PC-3 (cell line): ENCODE measurements around the gene SLC38A10. TPM values are rescaled to one million over a fixed set of nuclear protein-coding genes. Genes with fewer than 3 reads are reported as not detected.

ENCODE experiments used
- ATAC-seq: fragments of 200-7000 bp; cut with Tn5 transposase; 2 replicates; pipeline ENCODE4 v1.9.1; 2020; ENCODE audit warnings: mild to moderate bottlenecking, moderate library complexity
- BruUV-seq: library from RNA; stranded (reverse); fragments of 400-500 nt; replicated peaks from 2 replicates; lab custom pipeline; 2021; lab: Mats Ljungman, UMichigan
- CTCF ChIA-PET: fragments of 300-600 bp; sonication (Branson Sonifier 250); formaldehyde crosslinking; loops from one replicate; lab custom pipeline; 2022; ENCODE audit warnings: antibody characterized with exemption; lab: Charles Lee
- POLR2A ChIA-PET: fragments of 300-600 bp; sonication (Branson Sonifier 250); formaldehyde crosslinking; loops from one replicate; lab custom pipeline; 2022; ENCODE audit warnings: antibody characterized with exemption; ENCODE audit not compliant: unreplicated experiment; lab: Charles Lee
- DNase-seq: peaks from one replicate; pipeline ENCODE4 v3.0.0-alpha.2; 2015
- H2AFZ ChIP-seq: fragments of 300-600 bp; sonication (generic); 2 replicates; pipeline ENCODE4 v1.6.0; 2016; ENCODE audit warnings: antibody characterized with exemption, low read length
- H3F3A ChIP-seq: fragments of 300-600 bp; sonication (generic); one replicate; pipeline ENCODE4 v1.6.0; 2017; ENCODE audit warnings: antibody characterized with exemption, low read length, control low read depth, mild to moderate bottlenecking; ENCODE audit not compliant: unreplicated experiment
- H3K27ac ChIP-seq: fragments of 300-600 bp; sonication (generic); 2 replicates; pipeline ENCODE4 v1.5.1; 2016; ENCODE audit warnings: mild to moderate bottlenecking, low read length
- H3K27me3 ChIP-seq: fragments of 300-600 bp; sonication (generic); 2 replicates; pipeline ENCODE4 v1.6.1; 2016; ENCODE audit warnings: low read length, mixed read lengths
- H3K36me3 ChIP-seq: fragments of 300-600 bp; sonication (generic); 2 replicates; pipeline ENCODE4 v1.6.1; 2016; ENCODE audit warnings: low read depth, mixed run types, low read length, mixed read lengths
- H3K4me1 ChIP-seq: fragments of 300-600 bp; sonication (generic); 2 replicates; pipeline ENCODE4 v1.5.1; 2016; ENCODE audit warnings: low read length; ENCODE audit not compliant: insufficient read depth
- H3K4me2 ChIP-seq: fragments of 300-600 bp; sonication (generic); 2 replicates; pipeline ENCODE4 v1.6.0; 2016; ENCODE audit warnings: low read length
- H3K4me3 ChIP-seq: fragments of 300-600 bp; sonication (generic); 2 replicates; pipeline ENCODE4 v1.5.1; 2016; ENCODE audit warnings: mild to moderate bottlenecking, low read length, mixed read lengths
- H3K79me2 ChIP-seq: fragments of 300-600 bp; sonication (generic); 2 replicates; pipeline ENCODE4 v1.6.1; 2017; ENCODE audit warnings: low read length, mixed read lengths
- H3K9ac ChIP-seq: fragments of 300-600 bp; sonication (generic); 2 replicates; pipeline ENCODE4 v1.6.0; 2016; ENCODE audit warnings: mild to moderate bottlenecking, low read length
- H3K9me2 ChIP-seq: fragments of 300-600 bp; sonication (generic); replicated peaks from 2 replicates; pipeline ENCODE4 v1.6.1; 2016; ENCODE audit warnings: mixed run types, low read length, mixed read lengths
- H3K9me3 ChIP-seq: fragments of 300-600 bp; sonication (generic); 2 replicates; pipeline ENCODE4 v1.6.1; 2016; ENCODE audit warnings: low read length, mixed read lengths
- H4K20me1 ChIP-seq: fragments of 300-600 bp; sonication (generic); 2 replicates; pipeline ENCODE4 v1.6.1; 2016; ENCODE audit warnings: low read length, mixed read lengths
- EZH2 ChIP-seq: fragments of 300-600 bp; sonication (generic); IDR thresholded peaks from one replicate; pipeline ENCODE4 v1.6.1; 2017; ENCODE audit warnings: antibody characterized with exemption, mild to moderate bottlenecking, low read length; ENCODE audit not compliant: unreplicated experiment
- EZH2phosphoT487 ChIP-seq: fragments of 300-600 bp; sonication (generic); IDR thresholded peaks from 2 replicates; pipeline ENCODE4 v1.6.1; 2018; ENCODE audit warnings: mild to moderate bottlenecking, antibody characterized with exemption, low read length, borderline replicate concordance
- intact Hi-C: fragments of 100-400 bp; cut with micrococcal nuclease; formaldehyde crosslinking; loops from 2 replicates; pipeline ENCODE4 v1.9.0; 2023
- total RNA-seq: library from RNA; depleted of rRNA; stranded (reverse); fragments of >200 nt; gene quantifications from 2 replicates; pipeline ENCODE4 v1.2.3, GENCODE V29; 2014
- TF ChIP-seq, protein P1 (sequence below): fragments of 300-600 bp; sonication (generic); conservative IDR thresholded peaks from 2 replicates; pipeline ENCODE4 v1.5.1; 2017; ENCODE audit warnings: antibody characterized with exemption, low read depth, mild to moderate bottlenecking, low read length

SLC38A10 gene
- total RNA-seq, 1 experiment from 2014 or later = 77.8 TPM

DNA sequence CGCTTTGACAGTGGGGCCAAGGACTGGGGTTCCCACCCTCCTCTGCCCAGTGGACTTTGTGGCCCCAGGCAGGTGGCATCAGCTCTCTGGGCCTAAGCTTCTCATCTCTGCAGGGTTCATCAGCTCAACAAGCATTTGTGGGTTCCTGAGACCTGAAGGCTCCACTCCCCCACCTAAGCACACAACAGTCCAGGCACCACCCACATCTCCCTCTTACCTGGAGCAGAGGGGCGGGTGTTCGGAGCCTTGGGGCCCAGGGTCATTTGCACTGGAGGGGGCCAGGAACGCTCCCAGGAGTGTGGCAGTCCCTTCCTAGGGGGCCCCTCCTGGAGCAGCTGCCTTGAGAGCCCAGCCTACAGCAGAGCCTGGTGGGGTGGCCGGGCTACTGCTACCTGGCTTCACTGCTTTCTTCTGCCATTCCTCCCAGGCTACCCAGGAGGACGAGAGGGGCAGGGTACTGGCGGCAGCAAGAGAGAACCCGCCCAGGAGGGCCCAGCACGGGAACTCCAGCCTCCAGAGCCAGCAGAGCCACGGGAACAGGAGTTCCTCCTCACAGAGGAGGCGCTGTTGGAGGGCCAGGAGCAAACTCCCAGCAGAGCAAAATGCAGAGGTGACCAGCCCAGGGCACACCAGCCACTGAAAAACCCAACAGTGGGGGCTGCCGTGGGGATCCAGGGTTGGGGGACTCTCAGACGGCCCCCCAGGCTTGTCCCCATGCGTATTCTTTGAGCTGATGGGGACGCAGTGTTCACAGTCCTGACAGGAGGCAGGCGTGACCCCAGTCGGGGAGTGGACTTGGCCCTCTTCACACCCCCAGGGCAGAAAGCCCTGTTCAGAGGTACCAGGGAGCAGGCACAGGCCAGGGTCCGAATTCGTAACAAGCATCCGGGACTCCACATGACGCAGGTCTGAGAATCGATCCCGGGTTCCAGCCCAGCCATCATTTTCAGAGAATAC is 35.1 kb upstream of the SLC38A10 start:
- H3K27ac ChIP-seq = peak overlapping the region; percentile 94
- H3K4me3 ChIP-seq = peak overlapping the region; percentile 24; the same call in 1 of the 2 replicates
- peak overlapping the region; percentile 71 for H3K9ac ChIP-seq
- H4K20me1 ChIP-seq = no peaks in the 10 kb centered on the region
- peaks cover 5% of the 10 kb centered on the region for H3F3A ChIP-seq
- H3K4me2 ChIP-seq = peak overlapping the region; percentile 75
- POLR2A ChIA-PET = interaction anchor here (0.6 to 1.7 kb wide), 3 partner anchors 21 to 65 kb away, joined by 3 to 10 read pairs (median 4); partner anchors contain the start of gene BAHCC1
- TSS peak; percentile 52 for BruUV-seq
- no peaks in the 10 kb centered on the region for H3K36me3 ChIP-seq
- H3K4me1 ChIP-seq = peaks cover 32% of the 10 kb centered on the region
- peak; percentile 3 for ATAC-seq
- no peaks in the 10 kb centered on the region for H3K79me2 ChIP-seq
- no peak for TF ChIP-seq EZH2
- TF ChIP-seq, protein P1, sequence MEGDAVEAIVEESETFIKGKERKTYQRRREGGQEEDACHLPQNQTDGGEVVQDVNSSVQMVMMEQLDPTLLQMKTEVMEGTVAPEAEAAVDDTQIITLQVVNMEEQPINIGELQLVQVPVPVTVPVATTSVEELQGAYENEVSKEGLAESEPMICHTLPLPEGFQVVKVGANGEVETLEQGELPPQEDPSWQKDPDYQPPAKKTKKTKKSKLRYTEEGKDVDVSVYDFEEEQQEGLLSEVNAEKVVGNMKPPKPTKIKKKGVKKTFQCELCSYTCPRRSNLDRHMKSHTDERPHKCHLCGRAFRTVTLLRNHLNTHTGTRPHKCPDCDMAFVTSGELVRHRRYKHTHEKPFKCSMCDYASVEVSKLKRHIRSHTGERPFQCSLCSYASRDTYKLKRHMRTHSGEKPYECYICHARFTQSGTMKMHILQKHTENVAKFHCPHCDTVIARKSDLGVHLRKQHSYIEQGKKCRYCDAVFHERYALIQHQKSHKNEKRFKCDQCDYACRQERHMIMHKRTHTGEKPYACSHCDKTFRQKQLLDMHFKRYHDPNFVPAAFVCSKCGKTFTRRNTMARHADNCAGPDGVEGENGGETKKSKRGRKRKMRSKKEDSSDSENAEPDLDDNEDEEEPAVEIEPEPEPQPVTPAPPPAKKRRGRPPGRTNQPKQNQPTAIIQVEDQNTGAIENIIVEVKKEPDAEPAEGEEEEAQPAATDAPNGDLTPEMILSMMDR = peak; percentile 47
- intact Hi-C loops = loop anchor here (1.0 kb wide), 1 partner anchor 21 kb away; no protein-coding TSS in a partner anchor
- H3K27me3 ChIP-seq = no peaks in the 10 kb centered on the region
- no peak overlapping the region for H2AFZ ChIP-seq
- CTCF ChIA-PET = interaction anchor here (0.9 to 1.3 kb wide), 4 partner anchors 15 to 155 kb away, joined by 3 to 5 read pairs (median 4); partner anchors contain the start of gene SLC38A10
- H3K9me3 ChIP-seq = no peaks in the 10 kb centered on the region
- no peaks in the 10 kb centered on the region for H3K9me2 ChIP-seq
- DNase-seq = peak; percentile 48

GRCh38 chr17:81328978-81329926 is 34.1 kb upstream of the SLC38A10 start:
- TSS peak; percentile 78 for BruUV-seq
- Histone ChIP-seq H3K4me3 (peak overlapping the region; percentile 47), H2AFZ (peak overlapping the region; percentile 29; the same call in 1 of the 2 replicates), H3K4me2 (peak overlapping the region; percentile 79), H3K27me3 (no peaks in the 10 kb centered on the region), H3K4me1 (peaks cover 32% of the 10 kb centered on the region), H3K36me3 (no peaks in the 10 kb centered on the region), H4K20me1 (no peaks in the 10 kb centered on the region), H3K79me2 (no peaks in the 10 kb centered on the region), H3K9me3 (no peaks in the 10 kb centered on the region), H3K9ac (peak overlapping the region; percentile 73), H3F3A (peaks cover 5% of the 10 kb centered on the region), H3K9me2 (no peaks in the 10 kb centered on the region), H3K27ac (peak overlapping the region; percentile 94)
- POLR2A ChIA-PET = interaction anchor here (0.6 to 1.7 kb wide), 4 partner anchors 20 to 66 kb away, joined by 3 to 10 read pairs (median 4); partner anchors contain the start of gene BAHCC1
- ATAC-seq = peak; percentile 89
- TF ChIP-seq EZH2phosphoT487 = peak; percentile 90
- TF ChIP-seq EZH2 = no peak
- TF ChIP-seq, protein P1 = no peak
- DNase-seq = peak; percentile 99
- CTCF ChIA-PET = interaction anchor here (0.7 to 1.3 kb wide), 5 partner anchors 16 to 156 kb away, joined by 3 to 5 read pairs (median 4); partner anchors contain the start of gene SLC38A10
- intact Hi-C loops = loop anchor here (1.0 kb wide), 1 partner anchor 20 kb away; no protein-coding TSS in a partner anchor
